H1 (cell line): ENCODE results near the gene FAM9B.

Experiments
- EGR1 ChIP-seq: IDR thresholded peaks from 2 replicates; pipeline ENCODE4 v1.6.1; 2011; ENCODE audit warnings: low read depth, low read length, borderline replicate concordance
- TF ChIP-seq, protein P1 (sequence below), 3 experiments: IDR thresholded peaks; 1 replicate in 2 of 3; 2 replicates in 1 of 3; pipeline versions ENCODE4 v1.5.1 to v1.6.1; 2011; ENCODE audit warnings: low read length in 3 of 3, mild to moderate bottlenecking in 3 of 3, inconsistent platforms in 2 of 3, low read depth in 1 of 3, moderate library complexity in 1 of 3; ENCODE audit not compliant: insufficient read depth in 1 of 3; ENCODE audit errors: control extremely low read depth in 1 of 3

- no peak for TF ChIP-seq EGR1
- TF ChIP-seq, protein P1, sequence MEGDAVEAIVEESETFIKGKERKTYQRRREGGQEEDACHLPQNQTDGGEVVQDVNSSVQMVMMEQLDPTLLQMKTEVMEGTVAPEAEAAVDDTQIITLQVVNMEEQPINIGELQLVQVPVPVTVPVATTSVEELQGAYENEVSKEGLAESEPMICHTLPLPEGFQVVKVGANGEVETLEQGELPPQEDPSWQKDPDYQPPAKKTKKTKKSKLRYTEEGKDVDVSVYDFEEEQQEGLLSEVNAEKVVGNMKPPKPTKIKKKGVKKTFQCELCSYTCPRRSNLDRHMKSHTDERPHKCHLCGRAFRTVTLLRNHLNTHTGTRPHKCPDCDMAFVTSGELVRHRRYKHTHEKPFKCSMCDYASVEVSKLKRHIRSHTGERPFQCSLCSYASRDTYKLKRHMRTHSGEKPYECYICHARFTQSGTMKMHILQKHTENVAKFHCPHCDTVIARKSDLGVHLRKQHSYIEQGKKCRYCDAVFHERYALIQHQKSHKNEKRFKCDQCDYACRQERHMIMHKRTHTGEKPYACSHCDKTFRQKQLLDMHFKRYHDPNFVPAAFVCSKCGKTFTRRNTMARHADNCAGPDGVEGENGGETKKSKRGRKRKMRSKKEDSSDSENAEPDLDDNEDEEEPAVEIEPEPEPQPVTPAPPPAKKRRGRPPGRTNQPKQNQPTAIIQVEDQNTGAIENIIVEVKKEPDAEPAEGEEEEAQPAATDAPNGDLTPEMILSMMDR (IDR thresholded peaks at IDR 0.05; ENCODE audit: control extremely low read depth in 1 of 3, insufficient read depth in 1 of 3, low read depth in 1 of 3, low read length in 3 of 3), result no peak
Measured at GRCh38 chrX:9052081-9052480, 18.2 kb upstream of the FAM9B start.
